Measurements from ENCODE around the gene DPH5. TPM values are rescaled to one million over a fixed set of nuclear protein-coding genes. Genes with fewer than 3 reads are reported as not detected.

DPH5 gene
- total RNA-seq, 2 experiments from 2014 or later = 19.4 to 45.6 TPM

DNA sequence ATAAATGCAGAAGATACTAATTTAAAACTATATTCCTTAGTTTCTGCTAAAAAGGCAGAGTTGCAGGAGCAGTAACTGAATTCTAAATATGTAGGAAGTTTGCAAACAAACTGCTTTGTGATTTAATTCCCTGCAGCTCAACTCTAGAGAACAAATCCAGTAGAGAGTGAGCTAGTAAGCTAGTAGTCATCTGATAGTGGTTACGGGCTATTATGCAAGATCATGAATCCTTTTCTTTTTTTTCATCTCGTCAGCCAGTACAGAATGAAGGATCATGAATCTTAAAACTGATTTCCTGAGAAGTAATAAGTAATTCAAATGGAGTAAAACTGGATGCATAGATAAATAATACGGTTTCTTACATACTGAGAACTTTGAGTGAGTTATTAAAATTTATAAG lies 3.3 kb downstream of the DPH5 start:
- no TSS peak for BruUV-seq (replicated peaks)
- POLR2A ChIA-PET = interaction anchor here (0.6 to 1.2 kb wide), 4 partner anchors 11 to 65 kb away, joined by 3 to 4 read pairs (median 4); no protein-coding TSS in a partner anchor
- intact Hi-C loops (cut with micrococcal nuclease; ENCODE audit: unreplicated experiment) = loop anchor here (10.0 kb wide), 1 partner anchor 263 kb away; no protein-coding TSS in a partner anchor

DNA sequence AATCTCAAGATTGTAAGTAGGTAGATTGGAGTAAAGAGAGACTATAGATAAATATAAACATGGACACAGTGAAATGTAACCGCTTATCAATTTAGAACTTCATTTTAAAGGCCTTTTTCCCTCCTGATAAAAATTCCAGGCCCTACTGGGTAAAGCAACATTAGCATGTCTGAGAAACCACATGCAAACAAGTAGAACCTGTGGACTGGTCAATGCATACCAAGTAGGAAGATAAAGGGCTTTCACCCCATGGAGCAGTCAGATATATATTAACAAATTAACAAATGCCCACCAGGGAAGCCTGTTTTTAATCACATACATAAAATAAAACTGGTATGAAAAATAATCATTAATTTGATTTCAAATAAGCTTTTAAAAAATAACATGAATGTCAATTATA lies 8.1 kb downstream of the DPH5 start:
- peaks cover 90% of the 10 kb centered on the region for H3K36me3 ChIP-seq (ENCODE audit: insufficient read depth, low read length)
- no peak for DNase-seq (ENCODE audit: low spot score)
- H2AFZ ChIP-seq (ENCODE audit: low read length) = no peak overlapping the region
- H4K20me1 ChIP-seq (ENCODE audit: insufficient read depth, low read length) = no peaks in the 10 kb centered on the region
- no peak overlapping the region for H3K27ac ChIP-seq (ENCODE audit: low read depth, low read length, poor library complexity, severe bottlenecking)
- no peaks in the 10 kb centered on the region; the same call in 1 of the 2 replicates for H3K9me3 ChIP-seq (ENCODE audit: low read length)
- POLR2A ChIA-PET = interaction anchor here (0.7 to 0.9 kb wide), 2 partner anchors 26 to 854 kb away, joined by 3 read pairs; no protein-coding TSS in a partner anchor
- H3K9me2 ChIP-seq (ENCODE audit: insufficient read depth, low read length) = no peaks in the 10 kb centered on the region
- no TSS peak for BruUV-seq (replicated peaks)
- no peak overlapping the region for H3K4me2 ChIP-seq (ENCODE audit: low read length)
- CTCF ChIA-PET (ENCODE audit: unreplicated experiment) = no interaction called here
- intact Hi-C loops (cut with micrococcal nuclease; ENCODE audit: unreplicated experiment) = no loop called here
- H3K79me2 ChIP-seq (ENCODE audit: insufficient read depth, low read depth, low read length) = no peaks in the 10 kb centered on the region
- TF ChIP-seq EZH2phosphoT487 (IDR thresholded peaks at IDR 0.05; ENCODE audit: borderline replicate concordance, low read depth, low read length) = no peak
- TF ChIP-seq, protein P1, sequence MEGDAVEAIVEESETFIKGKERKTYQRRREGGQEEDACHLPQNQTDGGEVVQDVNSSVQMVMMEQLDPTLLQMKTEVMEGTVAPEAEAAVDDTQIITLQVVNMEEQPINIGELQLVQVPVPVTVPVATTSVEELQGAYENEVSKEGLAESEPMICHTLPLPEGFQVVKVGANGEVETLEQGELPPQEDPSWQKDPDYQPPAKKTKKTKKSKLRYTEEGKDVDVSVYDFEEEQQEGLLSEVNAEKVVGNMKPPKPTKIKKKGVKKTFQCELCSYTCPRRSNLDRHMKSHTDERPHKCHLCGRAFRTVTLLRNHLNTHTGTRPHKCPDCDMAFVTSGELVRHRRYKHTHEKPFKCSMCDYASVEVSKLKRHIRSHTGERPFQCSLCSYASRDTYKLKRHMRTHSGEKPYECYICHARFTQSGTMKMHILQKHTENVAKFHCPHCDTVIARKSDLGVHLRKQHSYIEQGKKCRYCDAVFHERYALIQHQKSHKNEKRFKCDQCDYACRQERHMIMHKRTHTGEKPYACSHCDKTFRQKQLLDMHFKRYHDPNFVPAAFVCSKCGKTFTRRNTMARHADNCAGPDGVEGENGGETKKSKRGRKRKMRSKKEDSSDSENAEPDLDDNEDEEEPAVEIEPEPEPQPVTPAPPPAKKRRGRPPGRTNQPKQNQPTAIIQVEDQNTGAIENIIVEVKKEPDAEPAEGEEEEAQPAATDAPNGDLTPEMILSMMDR (conservative IDR thresholded peaks at IDR 0.05; ENCODE audit: low read length) = no peak
- no peaks in the 10 kb centered on the region for H3K4me1 ChIP-seq (ENCODE audit: insufficient read depth, low read length, poor library complexity, severe bottlenecking)
- H3K4me3 ChIP-seq (ENCODE audit: low read depth, low read length, poor library complexity, severe bottlenecking) = no peak overlapping the region

More for the DNA sequence above, 3.3 kb downstream of the DPH5 start:
- Histone ChIP-seq H3K27ac (ENCODE audit: low read depth, low read length, poor library complexity, severe bottlenecking) (no peak overlapping the region), H2AFZ (ENCODE audit: low read length) (no peak overlapping the region), H3K9me3 (ENCODE audit: low read length) (no peaks in the 10 kb centered on the region; the same call in 1 of the 2 replicates), H3K4me2 (ENCODE audit: low read length) (no peak overlapping the region), H3K9me2 (ENCODE audit: insufficient read depth, low read length) (no peaks in the 10 kb centered on the region), H4K20me1 (ENCODE audit: insufficient read depth, low read length) (no peaks in the 10 kb centered on the region), H3K36me3 (ENCODE audit: insufficient read depth, low read length) (peaks cover 65% of the 10 kb centered on the region), H3K4me1 (ENCODE audit: insufficient read depth, low read length, poor library complexity, severe bottlenecking) (peaks cover 22% of the 10 kb centered on the region), H3K4me3 (ENCODE audit: low read depth, low read length, poor library complexity, severe bottlenecking) (no peak overlapping the region), H3K79me2 (ENCODE audit: insufficient read depth, low read depth, low read length) (peaks cover 34% of the 10 kb centered on the region)
- TF ChIP-seq, protein P1 (conservative IDR thresholded peaks at IDR 0.05; ENCODE audit: low read length) = no peak
- TF ChIP-seq EZH2phosphoT487 (IDR thresholded peaks at IDR 0.05; ENCODE audit: borderline replicate concordance, low read depth, low read length) = no peak
- CTCF ChIA-PET (ENCODE audit: unreplicated experiment) = no interaction called here
- no peak for DNase-seq (ENCODE audit: low spot score)

DNA sequence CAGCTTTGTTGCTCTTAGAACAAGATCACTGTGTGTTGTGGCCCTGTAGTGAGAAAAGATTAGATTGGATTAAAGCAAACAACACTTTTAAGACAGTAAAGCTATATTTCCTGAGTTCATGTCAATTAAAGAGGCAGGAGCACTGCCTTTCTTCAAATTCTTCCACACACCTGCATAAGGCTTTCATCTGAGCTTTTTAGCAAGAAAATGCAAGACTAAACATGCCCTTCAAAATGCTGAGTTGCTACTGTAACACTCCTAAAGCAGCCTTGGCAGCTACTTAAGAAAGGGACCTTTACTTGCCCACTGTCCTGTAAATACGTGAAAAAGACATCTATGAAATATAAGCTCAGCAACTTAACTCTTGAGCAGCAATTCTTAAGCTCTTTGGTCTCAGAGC lies 11.8 kb downstream of the DPH5 start:
- ChIA-PET CTCF (ENCODE audit: unreplicated experiment) (no interaction called here), POLR2A (interaction anchor here (0.6 to 1.4 kb wide), 5 partner anchors 9 to 108 kb away, joined by 3 to 9 read pairs (median 3); no protein-coding TSS in a partner anchor)
- H2AFZ ChIP-seq (ENCODE audit: low read length) = no peak overlapping the region
- no peak overlapping the region for H3K27ac ChIP-seq (ENCODE audit: low read depth, low read length, poor library complexity, severe bottlenecking)
- no peak overlapping the region for H3K4me2 ChIP-seq (ENCODE audit: low read length)
- H3K4me1 ChIP-seq (ENCODE audit: insufficient read depth, low read length, poor library complexity, severe bottlenecking) = no peaks in the 10 kb centered on the region
- no peak overlapping the region for H3K4me3 ChIP-seq (ENCODE audit: low read depth, low read length, poor library complexity, severe bottlenecking)
- TF ChIP-seq, protein P1 (conservative IDR thresholded peaks at IDR 0.05; ENCODE audit: low read length) = no peak
- TF ChIP-seq EZH2phosphoT487 (IDR thresholded peaks at IDR 0.05; ENCODE audit: borderline replicate concordance, low read depth, low read length) = no peak
- DNase-seq (ENCODE audit: low spot score) = no peak
- intact Hi-C loops (cut with micrococcal nuclease; ENCODE audit: unreplicated experiment) = no loop called here
- H3K9me2 ChIP-seq (ENCODE audit: insufficient read depth, low read length) = no peaks in the 10 kb centered on the region
- no peaks in the 10 kb centered on the region for H3K79me2 ChIP-seq (ENCODE audit: insufficient read depth, low read depth, low read length)
- H3K36me3 ChIP-seq (ENCODE audit: insufficient read depth, low read length) = peaks cover 83% of the 10 kb centered on the region
- BruUV-seq (replicated peaks) = no TSS peak
- no peaks in the 10 kb centered on the region; the same call in 1 of the 2 replicates for H3K9me3 ChIP-seq (ENCODE audit: low read length)
- H4K20me1 ChIP-seq (ENCODE audit: insufficient read depth, low read length) = no peaks in the 10 kb centered on the region

Measured in OCI-LY7 (cell line).